GM12878 (cell line): ENCODE results near the gene SPATS1.

Experiments
- BHLHE40 ChIP-seq, 2 experiments: fragments of 450-650 bp in 1 of 2; IDR thresholded peaks; 2 replicates each; pipeline ENCODE4 v1.6.1; 2011 to 2017; ENCODE audit warnings: low read depth in 2 of 2, borderline replicate concordance in 1 of 2, improper control_type of control experiment in 1 of 2, low read length in 1 of 2, mild to moderate bottlenecking in 1 of 2
- CEBPB ChIP-seq, 2 experiments: fragments of 150-350 bp in 1 of 2; IDR thresholded peaks; 2 replicates each; pipeline ENCODE4 v1.6.1; 2012 to 2014; ENCODE audit warnings: low read depth in 2 of 2, low read length in 2 of 2, borderline replicate concordance in 1 of 2, inconsistent platforms in 1 of 2
- CHD4 ChIP-seq: fragments of 200-600 bp; sonication (generic); IDR thresholded peaks from 2 replicates; pipeline ENCODE4 v1.6.1; 2016; ENCODE audit warnings: mild to moderate bottlenecking
- CREM ChIP-seq: IDR thresholded peaks from 2 replicates; pipeline ENCODE4 v1.6.1; 2014; ENCODE audit warnings: antibody characterized with exemption, low read depth
- EZH2 ChIP-seq: IDR thresholded peaks from 2 replicates; pipeline ENCODE4 v1.6.1; 2012; ENCODE audit warnings: low read depth, mild to moderate bottlenecking, control low read depth, inconsistent platforms, low read length, borderline replicate concordance; ENCODE audit not compliant: control insufficient read depth
- GATAD2B ChIP-seq: fragments of 450-650 bp; conservative IDR thresholded peaks from 2 replicates; pipeline ENCODE4 v1.6.1; 2017; ENCODE audit warnings: low read depth, mild to moderate bottlenecking, moderate library complexity
- JUNB ChIP-seq: IDR thresholded peaks from 2 replicates; pipeline ENCODE4 v1.6.1; 2016; ENCODE audit warnings: antibody characterized with exemption, mild to moderate bottlenecking
- POLR2A ChIP-seq: IDR thresholded peaks from 2 replicates; pipeline ENCODE4 v1.6.1; 2011; ENCODE audit warnings: low read depth, mild to moderate bottlenecking, low read length
- POLR2AphosphoS2 ChIP-seq: IDR thresholded peaks from 2 replicates; pipeline ENCODE4 v1.6.1; 2011; ENCODE audit warnings: low read depth, mild to moderate bottlenecking, low read length, improper control_type of control experiment, moderate library complexity
- TAF1 ChIP-seq: IDR thresholded peaks from 2 replicates; pipeline ENCODE4 v1.6.1; 2011; ENCODE audit warnings: mild to moderate bottlenecking, low read depth, low read length, borderline replicate concordance
- TCF12 ChIP-seq: IDR thresholded peaks from 2 replicates; pipeline ENCODE4 v1.6.1; 2011; ENCODE audit warnings: low read depth, mild to moderate bottlenecking, low read length
- TF ChIP-seq, protein P1 (sequence below), 3 experiments: IDR thresholded peaks in 2 of 3; conservative IDR thresholded peaks in 1 of 3; 2 replicates each; pipeline ENCODE4 v1.5.1; 2011; ENCODE audit warnings: low read depth in 3 of 3, low read length in 3 of 3, mild to moderate bottlenecking in 3 of 3, control low read depth in 2 of 3, moderate library complexity in 2 of 3, inconsistent platforms in 1 of 3, mixed read lengths in 1 of 3; ENCODE audit not compliant: control insufficient read depth in 2 of 3, insufficient read depth in 1 of 3; ENCODE audit errors: extremely low read depth in 1 of 3

DNA sequence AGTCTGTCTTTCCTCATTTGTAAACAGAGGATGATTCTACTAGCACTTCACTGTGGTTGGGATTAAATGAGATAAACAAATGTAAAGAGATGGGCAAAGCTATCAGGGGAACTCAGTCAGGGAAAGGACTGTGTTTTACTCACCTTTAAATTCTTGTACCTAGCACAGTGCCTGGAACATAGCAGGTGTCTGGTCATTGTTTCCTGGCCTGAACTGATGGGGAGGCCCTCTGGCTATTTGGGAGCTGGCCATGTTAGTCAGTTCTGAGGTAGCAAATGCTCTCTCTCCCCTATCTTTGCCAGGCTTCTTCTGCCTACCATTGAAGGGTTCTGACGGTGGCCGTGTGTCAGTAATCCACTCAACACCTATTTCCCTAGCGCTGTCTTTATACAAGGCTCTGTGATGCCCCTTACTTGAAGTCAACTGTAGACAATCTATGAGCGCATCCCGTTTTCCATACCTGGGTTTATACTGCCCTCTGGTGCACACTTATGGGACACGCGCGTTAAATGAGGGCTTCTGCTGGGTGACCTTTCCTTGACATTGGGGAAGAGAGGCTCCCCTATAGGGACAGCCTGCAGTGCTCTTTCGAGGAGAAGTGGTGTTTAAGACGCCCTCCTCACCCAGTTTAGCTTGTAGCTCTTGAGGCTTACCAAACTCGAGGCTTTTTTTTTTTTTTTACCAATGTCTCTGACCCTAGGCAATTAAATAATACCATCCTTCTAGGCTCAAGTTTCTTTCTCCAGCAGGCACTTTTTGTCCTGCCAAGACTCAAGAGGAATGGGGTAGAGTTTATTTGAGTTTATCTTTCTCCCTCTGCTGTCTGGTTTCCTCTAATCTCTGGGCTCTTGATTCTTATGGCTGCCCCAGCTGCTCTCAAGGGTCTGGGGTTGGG, 4.0 kb upstream of the SPATS1 start:
- TF ChIP-seq, protein P1, sequence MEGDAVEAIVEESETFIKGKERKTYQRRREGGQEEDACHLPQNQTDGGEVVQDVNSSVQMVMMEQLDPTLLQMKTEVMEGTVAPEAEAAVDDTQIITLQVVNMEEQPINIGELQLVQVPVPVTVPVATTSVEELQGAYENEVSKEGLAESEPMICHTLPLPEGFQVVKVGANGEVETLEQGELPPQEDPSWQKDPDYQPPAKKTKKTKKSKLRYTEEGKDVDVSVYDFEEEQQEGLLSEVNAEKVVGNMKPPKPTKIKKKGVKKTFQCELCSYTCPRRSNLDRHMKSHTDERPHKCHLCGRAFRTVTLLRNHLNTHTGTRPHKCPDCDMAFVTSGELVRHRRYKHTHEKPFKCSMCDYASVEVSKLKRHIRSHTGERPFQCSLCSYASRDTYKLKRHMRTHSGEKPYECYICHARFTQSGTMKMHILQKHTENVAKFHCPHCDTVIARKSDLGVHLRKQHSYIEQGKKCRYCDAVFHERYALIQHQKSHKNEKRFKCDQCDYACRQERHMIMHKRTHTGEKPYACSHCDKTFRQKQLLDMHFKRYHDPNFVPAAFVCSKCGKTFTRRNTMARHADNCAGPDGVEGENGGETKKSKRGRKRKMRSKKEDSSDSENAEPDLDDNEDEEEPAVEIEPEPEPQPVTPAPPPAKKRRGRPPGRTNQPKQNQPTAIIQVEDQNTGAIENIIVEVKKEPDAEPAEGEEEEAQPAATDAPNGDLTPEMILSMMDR (IDR thresholded peaks at IDR 0.05 in 2 of 3, conservative IDR thresholded peaks at IDR 0.05 in 1 of 3; ENCODE audit: control insufficient read depth in 2 of 3, extremely low read depth in 1 of 3, insufficient read depth in 1 of 3, low read depth in 3 of 3, low read length in 3 of 3): peak; percentile 71 to 92 (median 82); a peak in 5 of 6 replicates
- TF ChIP-seq EZH2 (no peak), BHLHE40 (IDR thresholded peaks at IDR 0.05; ENCODE audit: borderline replicate concordance in 1 of 2, low read depth in 2 of 2, low read length in 1 of 2) (no peak), CEBPB (IDR thresholded peaks at IDR 0.05; ENCODE audit: borderline replicate concordance in 1 of 2, low read depth in 2 of 2, low read length in 2 of 2) (no peak), CREM (no peak), POLR2A (no peak), JUNB (no peak), GATAD2B (no peak), TCF12 (no peak), CHD4 (no peak), TAF1 (no peak), POLR2AphosphoS2 (no peak)
